K562 (cell line): ENCODE measurements around the gene MAP1LC3A. TPM values are rescaled to one million over a fixed set of nuclear protein-coding genes. Genes with fewer than 3 reads are reported as not detected.

Experiments used
- CBFA2T3 ChIP-seq: fragments of 450-650 bp; IDR thresholded peaks from 2 replicates; pipeline ENCODE4 v1.6.1; 2017
- CREB3 ChIP-seq: fragments of 450-650 bp; conservative IDR thresholded peaks from 2 replicates; pipeline ENCODE4 v1.6.1; 2016; ENCODE audit warnings: missing genetic modification characterization, low read depth, mild to moderate bottlenecking, missing compliant biosample characterization, moderate library complexity
- ELF2 ChIP-seq: fragments of 250-450 bp; sonication (Bioruptor Pico); IDR thresholded peaks from 2 replicates; pipeline ENCODE4 v1.5.0; 2021; ENCODE audit warnings: mild to moderate bottlenecking
- MAFK ChIP-seq: IDR thresholded peaks from 2 replicates; pipeline ENCODE4 v1.6.1; 2011; ENCODE audit warnings: low read length, improper control_type of control experiment
- MGA ChIP-seq: fragments of 450-650 bp; IDR thresholded peaks from 2 replicates; pipeline ENCODE4 v1.6.1; 2016; ENCODE audit warnings: mild to moderate bottlenecking, moderate library complexity
- NFYB ChIP-seq: IDR thresholded peaks from 2 replicates; pipeline ENCODE4 v1.6.1; 2011; ENCODE audit warnings: mild to moderate bottlenecking, moderate library complexity; ENCODE audit not compliant: insufficient read length; ENCODE audit errors: extremely low read depth
- PHB2 ChIP-seq: fragments of 450-650 bp; IDR thresholded peaks from 2 replicates; pipeline ENCODE4 v1.6.1; 2017; ENCODE audit warnings: low read depth
- POLR2AphosphoS5 ChIP-seq: IDR thresholded peaks from 2 replicates; pipeline ENCODE4 v1.6.1; 2011; ENCODE audit warnings: mild to moderate bottlenecking, low read depth, low read length, moderate library complexity; ENCODE audit not compliant: control insufficient read depth, insufficient read depth
- POLR2H ChIP-seq: IDR thresholded peaks from 2 replicates; pipeline ENCODE4 v1.6.1; 2016; ENCODE audit warnings: missing genetic modification characterization, low read depth, mild to moderate bottlenecking, control low read depth, missing compliant biosample characterization, moderate library complexity
- PRPF4 ChIP-seq: fragments of 200-400 bp; formaldehyde crosslinking; IDR thresholded peaks from one replicate; pipeline ENCODE4 v1.6.1; 2017; ENCODE audit warnings: low read length, low read depth, mild to moderate bottlenecking; ENCODE audit not compliant: insufficient read depth, poor library complexity, severe bottlenecking
- RUNX1 ChIP-seq: sonication (generic); IDR thresholded peaks from 2 replicates; pipeline ENCODE4 v1.6.1; 2016; ENCODE audit warnings: antibody characterized with exemption, low read depth
- TFAP4 ChIP-seq: sonication (generic); formaldehyde crosslinking; IDR thresholded peaks from 2 replicates; pipeline ENCODE4 v1.8.0; 2022; ENCODE audit warnings: missing genetic modification reagents, mild to moderate bottlenecking, moderate library complexity, borderline replicate concordance
- ZNF12 ChIP-seq: sonication (generic); formaldehyde crosslinking; IDR thresholded peaks from 2 replicates; pipeline ENCODE4 v1.4.0; 2020; ENCODE audit warnings: mild to moderate bottlenecking, missing genetic modification reagents
- ZNF431 ChIP-seq: sonication (generic); formaldehyde crosslinking; IDR thresholded peaks from 2 replicates; pipeline ENCODE4 v1.8.0; 2022; ENCODE audit warnings: mild to moderate bottlenecking, missing genetic modification reagents
- ZNF707 ChIP-seq: fragments of 250-450 bp; sonication (Bioruptor Pico); conservative IDR thresholded peaks from 2 replicates; pipeline ENCODE4 v1.8.0; 2022; ENCODE audit warnings: inconsistent platforms, mild to moderate bottlenecking, moderate library complexity
- polyA plus RNA-seq, 8 experiments: library from polyadenylated mRNA; depleted of rRNA in 4 of 8; stranded (reverse) in 5 of 8; unstranded in 3 of 8; fragments of >200 nt; fragmentation: Nextera tagmentation in 2 of 8; fragmentation: Illumina TruSeq in 1 of 8; extraction: Ambion mirVana in 2 of 8; extraction: Trizol in 1 of 8; gene quantifications; 2 replicates each; pipeline versions ENCODE4 v1.2.1 to v1.2.3, GENCODE V29; 2011 to 2014; ENCODE audit warnings: inconsistent platforms in 1 of 8, missing spikeins in 1 of 8
- total RNA-seq, 7 experiments: library from RNA; depleted of rRNA in 6 of 7; stranded (reverse); fragments of >200 nt in 6 of 7; fragmentation: Illumina TruSeq in 2 of 7; extraction: Trizol in 2 of 7; gene quantifications; 2 replicates each; pipeline versions ENCODE4 v1.2.1 to v1.2.3, GENCODE V29; 2011 to 2021; ENCODE audit warnings: low replicate concordance in 1 of 7

The MAP1LC3A gene
- total and polyA plus RNA-seq, 9 of the 15 experiments (the other 6 are each of a cell fraction or from before 2014, with no cell fraction given), result 0.27 to 0.38 TPM; not detected in 7

GRCh38 chr20:34549291-34549928 lies 9.1 kb upstream of the MAP1LC3A start (continued):
- TF ChIP-seq NFYB (no peak), RUNX1 (no peak), ZNF12 (CRISPR knock-in tag) (no peak), CBFA2T3 (peak; percentile 37), CREB3 (no peak), POLR2H (tag) (no peak), ELF2 (CRISPR knock-in tag) (no peak), PRPF4 (no peak), ZNF707 (no peak), MGA (peak; percentile 93), POLR2AphosphoS5 (no peak), MAFK (no peak), TFAP4 (CRISPR knock-in tag) (peak; percentile 33; the same call in 1 of the 2 replicates), ZNF431 (CRISPR knock-in tag) (no peak), PHB2 (no peak)
